Endothelial cell (in vitro differentiated cells): ENCODE results near the gene OXT. TPM values are rescaled to one million over a fixed set of nuclear protein-coding genes. Genes with fewer than 3 reads are reported as not detected.
"Not testable (repeated sequence)": the region's sequence is repeated elsewhere in the genome, so short reads cannot be mapped to it uniquely, and the experiment has no call there.

Experiments used
- DNase-seq: peaks from one replicate; pipeline ENCODE4 v3.0.0; 2021; ENCODE audit warnings: low spot score
- H3K27ac Mint-ChIP-seq: one replicate; pipeline ENCODE4 v1.8.0; 2021; ENCODE audit warnings: mixed read lengths, inconsistent platforms; ENCODE audit not compliant: unreplicated experiment
- H3K27me3 Mint-ChIP-seq: one replicate; pipeline ENCODE4 v1.8.0; 2021; ENCODE audit warnings: mild to moderate bottlenecking, moderate library complexity, mixed read lengths, inconsistent platforms; ENCODE audit not compliant: unreplicated experiment
- H3K36me3 Mint-ChIP-seq: one replicate; pipeline ENCODE4 v1.8.0; 2021; ENCODE audit warnings: mild to moderate bottlenecking, low read depth, mixed read lengths, inconsistent platforms; ENCODE audit not compliant: unreplicated experiment
- H3K4me1 Mint-ChIP-seq: one replicate; pipeline ENCODE4 v1.8.0; 2021; ENCODE audit warnings: mild to moderate bottlenecking, mixed read lengths, inconsistent platforms; ENCODE audit not compliant: unreplicated experiment
- H3K4me3 Mint-ChIP-seq: one replicate; pipeline ENCODE4 v1.8.0; 2021; ENCODE audit warnings: mild to moderate bottlenecking, mixed read lengths, inconsistent platforms; ENCODE audit not compliant: unreplicated experiment
- H3K9me3 Mint-ChIP-seq: one replicate; pipeline ENCODE4 v1.8.0; 2021; ENCODE audit warnings: mixed read lengths, inconsistent platforms; ENCODE audit not compliant: unreplicated experiment
- total RNA-seq: library from RNA; stranded (reverse); fragmentation: NEBNext Ultra II Directional; extraction: Animal tissue kit (Norgen Biotek cat#: 25700); gene quantifications from one replicate; pipeline ENCODE4 v1.2.1, GENCODE V29; 2021; ENCODE audit not compliant: unreplicated experiment
- TF ChIP-seq, protein P1 (sequence below): fragments of 200-600 bp; sonication (generic); IDR thresholded peaks from one replicate; pipeline ENCODE4 v1.5.0; 2021; ENCODE audit warnings: antibody characterized with exemption; ENCODE audit not compliant: unreplicated experiment

Gene OXT
- total RNA-seq, 1 donor from 2014 or later = not detected

GRCh38 chr20:3111995-3112394 lies 40.6 kb downstream of the OXT start:
- peaks cover 8% of the 10 kb centered on the region for H3K36me3 Mint-ChIP-seq
- TF ChIP-seq, protein P1, sequence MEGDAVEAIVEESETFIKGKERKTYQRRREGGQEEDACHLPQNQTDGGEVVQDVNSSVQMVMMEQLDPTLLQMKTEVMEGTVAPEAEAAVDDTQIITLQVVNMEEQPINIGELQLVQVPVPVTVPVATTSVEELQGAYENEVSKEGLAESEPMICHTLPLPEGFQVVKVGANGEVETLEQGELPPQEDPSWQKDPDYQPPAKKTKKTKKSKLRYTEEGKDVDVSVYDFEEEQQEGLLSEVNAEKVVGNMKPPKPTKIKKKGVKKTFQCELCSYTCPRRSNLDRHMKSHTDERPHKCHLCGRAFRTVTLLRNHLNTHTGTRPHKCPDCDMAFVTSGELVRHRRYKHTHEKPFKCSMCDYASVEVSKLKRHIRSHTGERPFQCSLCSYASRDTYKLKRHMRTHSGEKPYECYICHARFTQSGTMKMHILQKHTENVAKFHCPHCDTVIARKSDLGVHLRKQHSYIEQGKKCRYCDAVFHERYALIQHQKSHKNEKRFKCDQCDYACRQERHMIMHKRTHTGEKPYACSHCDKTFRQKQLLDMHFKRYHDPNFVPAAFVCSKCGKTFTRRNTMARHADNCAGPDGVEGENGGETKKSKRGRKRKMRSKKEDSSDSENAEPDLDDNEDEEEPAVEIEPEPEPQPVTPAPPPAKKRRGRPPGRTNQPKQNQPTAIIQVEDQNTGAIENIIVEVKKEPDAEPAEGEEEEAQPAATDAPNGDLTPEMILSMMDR = no peak
- no peak overlapping the region for H3K4me3 Mint-ChIP-seq
- H3K27me3 Mint-ChIP-seq = peaks cover 13% of the 10 kb centered on the region
- no peak for DNase-seq
- H3K9me3 Mint-ChIP-seq = no peaks in the 10 kb centered on the region
- peaks cover 15% of the 10 kb centered on the region for H3K4me1 Mint-ChIP-seq
- H3K27ac Mint-ChIP-seq = no peak overlapping the region

- no peak overlapping the region for H3K27ac Mint-ChIP-seq
- DNase-seq = peak; percentile 46
- H3K4me3 Mint-ChIP-seq = no peak overlapping the region
- H3K27me3 Mint-ChIP-seq = peaks cover 15% of the 10 kb centered on the region
- H3K4me1 Mint-ChIP-seq = peaks cover 11% of the 10 kb centered on the region
- H3K36me3 Mint-ChIP-seq = peaks cover 8% of the 10 kb centered on the region
- H3K9me3 Mint-ChIP-seq = no peaks in the 10 kb centered on the region
- TF ChIP-seq, protein P1 = peak; percentile 96
Measured at GRCh38 chr20:3115190-3116107, 44.0 kb downstream of the OXT start.

- H3K4me1 Mint-ChIP-seq = peaks cover 16% of the 10 kb centered on the region
- DNase-seq = no peak
- H3K27ac Mint-ChIP-seq = no peak overlapping the region
- TF ChIP-seq, protein P1 = no peak
- peaks cover 11% of the 10 kb centered on the region for H3K36me3 Mint-ChIP-seq
- H3K9me3 Mint-ChIP-seq = no peaks in the 10 kb centered on the region
- H3K27me3 Mint-ChIP-seq = peaks cover 10% of the 10 kb centered on the region
- no peak overlapping the region for H3K4me3 Mint-ChIP-seq
Measured at GRCh38 chr20:3116341-3116740, 44.9 kb downstream of the OXT start.

- TF ChIP-seq, protein P1 = peak; percentile 21
- Mint-ChIP-seq H3K4me1 (peaks cover 17% of the 10 kb centered on the region), H3K36me3 (peaks cover 23% of the 10 kb centered on the region)
- not testable (repeated sequence) for H3K27me3 Mint-ChIP-seq, H3K27ac Mint-ChIP-seq, H3K9me3 Mint-ChIP-seq, H3K4me3 Mint-ChIP-seq
- DNase-seq = peak; percentile 38
Measured at GRCh38 chr20:3117839-3118379, 46.5 kb downstream of the OXT start.

DNA sequence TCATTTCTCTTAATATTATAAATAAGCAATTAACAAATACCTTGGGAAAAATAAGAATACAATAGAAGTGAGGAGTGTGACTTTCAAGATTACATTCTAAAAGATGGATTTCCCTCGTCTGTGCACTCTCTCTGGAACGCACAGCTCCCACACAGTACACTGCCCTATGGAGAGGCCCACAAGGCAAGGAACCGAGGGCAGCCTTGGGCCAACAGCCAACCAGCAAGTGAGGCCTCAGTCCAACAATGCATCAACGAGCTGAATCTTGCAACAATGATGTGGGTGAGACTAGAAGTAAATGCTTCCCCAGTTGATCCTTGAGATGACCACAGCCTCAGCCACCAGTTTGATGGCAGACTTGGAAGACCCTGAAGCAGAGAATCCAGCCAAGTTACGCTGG lies 47.6 kb downstream of the OXT start:
- Mint-ChIP-seq H3K9me3 (no peaks in the 10 kb centered on the region), H3K4me1 (peaks cover 14% of the 10 kb centered on the region), H3K36me3 (peaks cover 34% of the 10 kb centered on the region), H3K4me3 (no peak overlapping the region), H3K27ac (no peak overlapping the region), H3K27me3 (peaks cover 5% of the 10 kb centered on the region)
- TF ChIP-seq, protein P1 = no peak
- no peak for DNase-seq
